ENCODE results near the gene TNS4. TPM values are rescaled to one million over a fixed set of nuclear protein-coding genes. Genes with fewer than 3 reads are reported as not detected.
A peak's percentile ranks its signal among the peaks of the same experiment; 100 is the strongest.

The TNS4 gene
- total RNA-seq, 4 donors from 2014 or later: 2.2 TPM; not detected in 3

- no peak for ATAC-seq
- Histone ChIP-seq H3K4me1 (peaks cover 0 to 38% (median 11%) of the 10 kb centered on the region in 3 donors), H3K27me3 (no peaks in the 10 kb centered on the region), H3K9me3 (peaks cover 0 to 8% (median 0%) of the 10 kb centered on the region in 3 donors), H3K36me3 (no peaks in the 10 kb centered on the region), H3K4me3 (no peak overlapping the region), H3K27ac (peak overlapping the region in 3 of 4 donors; percentile 74 to 83 (median 76))
- TF ChIP-seq POLR2A (IDR thresholded peaks at IDR 0.05): no peak
- no peak for TF ChIP-seq POLR2AphosphoS5 (IDR thresholded peaks at IDR 0.05)
- TF ChIP-seq, protein P1, sequence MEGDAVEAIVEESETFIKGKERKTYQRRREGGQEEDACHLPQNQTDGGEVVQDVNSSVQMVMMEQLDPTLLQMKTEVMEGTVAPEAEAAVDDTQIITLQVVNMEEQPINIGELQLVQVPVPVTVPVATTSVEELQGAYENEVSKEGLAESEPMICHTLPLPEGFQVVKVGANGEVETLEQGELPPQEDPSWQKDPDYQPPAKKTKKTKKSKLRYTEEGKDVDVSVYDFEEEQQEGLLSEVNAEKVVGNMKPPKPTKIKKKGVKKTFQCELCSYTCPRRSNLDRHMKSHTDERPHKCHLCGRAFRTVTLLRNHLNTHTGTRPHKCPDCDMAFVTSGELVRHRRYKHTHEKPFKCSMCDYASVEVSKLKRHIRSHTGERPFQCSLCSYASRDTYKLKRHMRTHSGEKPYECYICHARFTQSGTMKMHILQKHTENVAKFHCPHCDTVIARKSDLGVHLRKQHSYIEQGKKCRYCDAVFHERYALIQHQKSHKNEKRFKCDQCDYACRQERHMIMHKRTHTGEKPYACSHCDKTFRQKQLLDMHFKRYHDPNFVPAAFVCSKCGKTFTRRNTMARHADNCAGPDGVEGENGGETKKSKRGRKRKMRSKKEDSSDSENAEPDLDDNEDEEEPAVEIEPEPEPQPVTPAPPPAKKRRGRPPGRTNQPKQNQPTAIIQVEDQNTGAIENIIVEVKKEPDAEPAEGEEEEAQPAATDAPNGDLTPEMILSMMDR (IDR thresholded peaks at IDR 0.05): no peak
- no peak for TF ChIP-seq EP300 (IDR thresholded peaks at IDR 0.05)
- WGBS, 2 donors (ENCODE audit: low coverage in 1 of 2): 35 to 90% methylated on average over 2 to 6 of the region's 11 CpGs
Measured at GRCh38 chr17:40500190-40500589, 1.2 kb downstream of the TNS4 start.

- peak overlapping the region; percentile 48 to 83 (median 75) for H3K27ac ChIP-seq
- ATAC-seq: peak; percentile 96
- H3K4me1 ChIP-seq: peaks cover 0 to 38% (median 11%) of the 10 kb centered on the region in 3 donors
- 60 to 67% methylated on average over 1 of the region's 17 CpGs for WGBS, 2 donors (ENCODE audit: low coverage in 1 of 2)
- no peaks in the 10 kb centered on the region for H3K27me3 ChIP-seq
- peaks cover 0 to 8% (median 0%) of the 10 kb centered on the region in 3 donors for H3K9me3 ChIP-seq
- H3K36me3 ChIP-seq: no peaks in the 10 kb centered on the region
- TF ChIP-seq POLR2A (IDR thresholded peaks at IDR 0.05) (no peak), EP300 (IDR thresholded peaks at IDR 0.05) (no peak), POLR2AphosphoS5 (IDR thresholded peaks at IDR 0.05) (peak; percentile 42)
- TF ChIP-seq, protein P1 (IDR thresholded peaks at IDR 0.05): peak in 3 of 4 experiments; percentile 23 to 47 (median 27)
- H3K4me3 ChIP-seq: peak overlapping the region in 1 of 2 donors; percentile 18
Measured at GRCh38 chr17:40499551-40500189, 1.8 kb downstream of the TNS4 start.

- no peak for ATAC-seq
- Histone ChIP-seq H3K9me3 (peaks cover 0 to 3% (median 0%) of the 10 kb centered on the region in 3 donors), H3K4me3 (no peak overlapping the region), H3K4me1 (peaks cover 0 to 38% (median 11%) of the 10 kb centered on the region in 3 donors), H3K27ac (peak overlapping the region; percentile 7 to 83 (median 75)), H3K36me3 (no peaks in the 10 kb centered on the region), H3K27me3 (no peaks in the 10 kb centered on the region)
- 64 to 70% methylated on average over 3 to 9 of the region's 9 CpGs for WGBS, 2 donors (ENCODE audit: low coverage in 1 of 2)
- TF ChIP-seq, protein P1 (IDR thresholded peaks at IDR 0.05): no peak
- TF ChIP-seq POLR2A (IDR thresholded peaks at IDR 0.05) (no peak), EP300 (IDR thresholded peaks at IDR 0.05) (no peak), POLR2AphosphoS5 (IDR thresholded peaks at IDR 0.05) (no peak)
Measured at GRCh38 chr17:40498281-40499084, 2.9 kb downstream of the TNS4 start.

- TF ChIP-seq EP300 (IDR thresholded peaks at IDR 0.05) (no peak), POLR2A (IDR thresholded peaks at IDR 0.05) (no peak), POLR2AphosphoS5 (IDR thresholded peaks at IDR 0.05) (no peak)
- TF ChIP-seq, protein P1 (IDR thresholded peaks at IDR 0.05): no peak
- H3K27me3 ChIP-seq: no peaks in the 10 kb centered on the region
- WGBS, 2 donors (ENCODE audit: low coverage in 1 of 2): 54% methylated on average over 2 of the region's 2 CpGs; no CpG with 5 or more reads in 1 of the 2 donors
- H3K27ac ChIP-seq: peak overlapping the region in 3 of 4 donors; percentile 34 to 83 (median 76)
- H3K36me3 ChIP-seq: no peaks in the 10 kb centered on the region
- no peak for ATAC-seq
- H3K4me3 ChIP-seq: no peak overlapping the region
- H3K9me3 ChIP-seq: no peaks in the 10 kb centered on the region
- H3K4me1 ChIP-seq: peaks cover 0 to 38% (median 11%) of the 10 kb centered on the region in 3 donors
Measured at GRCh38 chr17:40497695-40498094, 3.7 kb downstream of the TNS4 start.

Data from gastroesophageal sphincter (tissue), 4 donors.